Activated CD4-positive, alpha-beta T cell treated with anti-CD3 and anti-CD28 coated beads, Interleukin-2, amount 50 U/mL, for 1 hour (primary cell): ENCODE results near the gene NOS3.
A peak's percentile ranks its signal among the peaks of the same experiment; 100 is the strongest.
"Not testable (repeated sequence)": the region's sequence is repeated elsewhere in the genome, so short reads cannot be mapped to it uniquely, and the experiment has no call there.

ENCODE experiments used
- DNase-seq: peaks from one replicate; pipeline ENCODE4 v3.0.0-alpha.2; 2020

Gene NOS3

GRCh38 chr7:151005566-151005965 lies 14.7 kb downstream of the NOS3 start:
- DNase-seq, result no peak

GRCh38 chr7:151006590-151007300 lies 15.9 kb downstream of the NOS3 start:
- DNase-seq, result no peak

GRCh38 chr7:151007469-151007898 lies 16.7 kb downstream of the NOS3 start:
- no peak for DNase-seq

GRCh38 chr7:151008143-151008510 lies 17.3 kb downstream of the NOS3 start:
- no peak for DNase-seq

GRCh38 chr7:151008511-151009323 lies 17.9 kb downstream of the NOS3 start:
- DNase-seq, result peak; percentile 74

- no peak for DNase-seq
These were observed 18.7 kb downstream of the NOS3 start for GRCh38 chr7:151009327-151010036.

GRCh38 chr7:151010037-151010306 lies 19.2 kb downstream of the NOS3 start:
- no peak for DNase-seq

GRCh38 chr7:151010307-151011096 lies 19.7 kb downstream of the NOS3 start:
- peak; percentile 43 for DNase-seq

GRCh38 chr7:151011097-151011409 lies 20.2 kb downstream of the NOS3 start:
- no peak for DNase-seq

GRCh38 chr7:151011616-151012015 lies 20.8 kb downstream of the NOS3 start:
- not testable (repeated sequence) for DNase-seq

GRCh38 chr7:151012031-151012692 lies 21.3 kb downstream of the NOS3 start:
- DNase-seq, result no peak

- DNase-seq, result no peak
These were observed 22.1 kb downstream of the NOS3 start for GRCh38 chr7:151012911-151013347.

- no peak for DNase-seq
These were observed 22.5 kb downstream of the NOS3 start for GRCh38 chr7:151013356-151013732.

GRCh38 chr7:151013733-151014497 lies 23.1 kb downstream of the NOS3 start:
- DNase-seq, result peak; percentile 92

GRCh38 chr7:151014950-151015349 lies 24.1 kb downstream of the NOS3 start:
- peak; percentile 39 for DNase-seq

- no peak for DNase-seq
These were observed 25.1 kb downstream of the NOS3 start for GRCh38 chr7:151015967-151016366.

GRCh38 chr7:151016505-151016904 lies 25.7 kb downstream of the NOS3 start:
- DNase-seq, result no peak

- no peak for DNase-seq
These were observed 26.1 kb downstream of the NOS3 start for GRCh38 chr7:151016942-151017341.

- DNase-seq, result no peak
These were observed 26.6 kb downstream of the NOS3 start for GRCh38 chr7:151017370-151017952.

- peak; percentile 83 for DNase-seq
These were observed 27.2 kb downstream of the NOS3 start for GRCh38 chr7:151017953-151018420.

GRCh38 chr7:151018421-151019129 lies 27.8 kb downstream of the NOS3 start:
- DNase-seq, result peak; percentile 42
